H7 (cell line): ENCODE data around the gene CASZ1. TPM values are rescaled to one million over a fixed set of nuclear protein-coding genes. Genes with fewer than 3 reads are reported as not detected.

ENCODE experiments used
- DNase-seq: peaks from one replicate; pipeline ENCODE4 v3.0.0; 2012
- H3K27me3 ChIP-seq: 2 replicates; pipeline ENCODE4 v1.6.0; 2011; ENCODE audit warnings: mild to moderate bottlenecking, low read length; ENCODE audit not compliant: control insufficient read depth, insufficient read depth
- H3K36me3 ChIP-seq: replicated peaks from 2 replicates; pipeline ENCODE4 v1.5.1; 2011; ENCODE audit warnings: low read length; ENCODE audit not compliant: control insufficient read depth, insufficient read depth
- H3K4me3 ChIP-seq: 2 replicates; pipeline ENCODE4 v1.5.1; 2011; ENCODE audit warnings: low read depth, mild to moderate bottlenecking, control low read depth, low read length, moderate library complexity; ENCODE audit not compliant: insufficient read depth
- total RNA-seq: library from RNA; depleted of rRNA; stranded (reverse); fragments of >200 nt; shearing (Covaris generic); gene quantifications from 2 replicates; pipeline ENCODE4 v1.2.3, GENCODE V29; 2014; rRNA removed

The CASZ1 gene
- 4.8 and 5.0 TPM in 2 replicates for total RNA-seq

GRCh38 chr1:10796029-10796944 lies at the start of gene CASZ1:
TSS of gene CASZ1 (minus strand) at chr1:10796646. CDS start at chr1:10693889, 102,757 bp downstream.
- DNase-seq: peak; percentile 99
- Histone ChIP-seq H3K4me3 (peak within 1 kb of the TSS; percentile 55), H3K36me3 (no peaks in the 10 kb centered on the region), H3K27me3 (peaks cover 40% of the 10 kb centered on the region)

- DNase-seq: no peak
- H3K36me3 ChIP-seq: no peaks in the 10 kb centered on the region
- no peak overlapping the region for H3K4me3 ChIP-seq
- no peaks in the 10 kb centered on the region for H3K27me3 ChIP-seq
These were observed 47.3 kb upstream of the CASZ1 start for GRCh38 chr1:10843697-10844096.

GRCh38 chr1:10841118-10841517 lies 44.7 kb upstream of the CASZ1 start:
- no peak for DNase-seq
- H3K27me3 ChIP-seq: no peaks in the 10 kb centered on the region
- no peak overlapping the region for H3K4me3 ChIP-seq
- H3K36me3 ChIP-seq: no peaks in the 10 kb centered on the region

GRCh38 chr1:10839188-10839770 lies 42.8 kb upstream of the CASZ1 start:
- Histone ChIP-seq H3K4me3 (no peak overlapping the region), H3K36me3 (no peaks in the 10 kb centered on the region), H3K27me3 (0 out of 2 replicates have a peak, but pooled peaks cover 2% of the 10 kb centered on the region)
- DNase-seq: peak; percentile 79

- Histone ChIP-seq H3K4me3 (no peak overlapping the region), H3K27me3 (0 out of 2 replicates have a peak, but pooled peaks cover 2% of the 10 kb centered on the region), H3K36me3 (no peaks in the 10 kb centered on the region)
- DNase-seq: no peak
These were observed 42.1 kb upstream of the CASZ1 start for GRCh38 chr1:10838541-10838940.

- DNase-seq: peak; percentile 75
- no peaks in the 10 kb centered on the region for H3K36me3 ChIP-seq
These were observed 40.3 kb upstream of the CASZ1 start for GRCh38 chr1:10836726-10837125.

GRCh38 chr1:10835822-10836421 lies 39.5 kb upstream of the CASZ1 start:
- DNase-seq: peak; percentile 100
- Histone ChIP-seq H3K27me3 (0 out of 2 replicates have a peak, but pooled peaks cover 2% of the 10 kb centered on the region), H3K4me3 (peak overlapping the region; percentile 37), H3K36me3 (no peaks in the 10 kb centered on the region)

More at GRCh38 chr1:10836726-10837125, 40.3 kb upstream of the CASZ1 start:
- no peak overlapping the region for H3K4me3 ChIP-seq
- H3K27me3 ChIP-seq: 0 out of 2 replicates have a peak, but pooled peaks cover 2% of the 10 kb centered on the region

GRCh38 chr1:10835421-10835820 lies 39.0 kb upstream of the CASZ1 start:
- Histone ChIP-seq H3K4me3 (peak overlapping the region; percentile 37), H3K27me3 (0 out of 2 replicates have a peak, but pooled peaks cover 2% of the 10 kb centered on the region), H3K36me3 (no peaks in the 10 kb centered on the region)
- DNase-seq: no peak

- 0 out of 2 replicates have a peak, but pooled peaks cover 2% of the 10 kb centered on the region for H3K27me3 ChIP-seq
- DNase-seq: peak; percentile 78
- H3K36me3 ChIP-seq: no peaks in the 10 kb centered on the region
- no peak overlapping the region for H3K4me3 ChIP-seq
These were observed 38.4 kb upstream of the CASZ1 start for GRCh38 chr1:10834770-10835412.

GRCh38 chr1:10833630-10834557 lies 37.4 kb upstream of the CASZ1 start:
- H3K27me3 ChIP-seq: 0 out of 2 replicates have a peak, but pooled peaks cover 2% of the 10 kb centered on the region
- no peaks in the 10 kb centered on the region for H3K36me3 ChIP-seq
- H3K4me3 ChIP-seq: no peak overlapping the region
- DNase-seq: no peak

- Histone ChIP-seq H3K4me3 (no peak overlapping the region), H3K36me3 (no peaks in the 10 kb centered on the region), H3K27me3 (0 out of 2 replicates have a peak, but pooled peaks cover 2% of the 10 kb centered on the region)
- DNase-seq: no peak
These were observed 36.3 kb upstream of the CASZ1 start for GRCh38 chr1:10832703-10833102.

- H3K4me3 ChIP-seq: no peak overlapping the region
- no peak for DNase-seq
- H3K36me3 ChIP-seq: no peaks in the 10 kb centered on the region
- H3K27me3 ChIP-seq: 0 out of 2 replicates have a peak, but pooled peaks cover 2% of the 10 kb centered on the region
These were observed 34.7 kb upstream of the CASZ1 start for GRCh38 chr1:10830961-10831668.
